Progenitor cell of endocrine pancreas (in vitro differentiated cells): ENCODE data around the gene VIPR2. TPM values are rescaled to one million over a fixed set of nuclear protein-coding genes. Genes with fewer than 3 reads are reported as not detected.

ENCODE experiments used
- DNase-seq: peaks from one replicate; pipeline ENCODE4 v3.0.0; 2021; ENCODE audit warnings: low spot score; ENCODE audit not compliant: unreplicated experiment
- H3K27ac Mint-ChIP-seq: 2 replicates; pipeline ENCODE4 v1.8.0; 2021; ENCODE audit warnings: mild to moderate bottlenecking, moderate library complexity, mixed read lengths
- H3K27me3 Mint-ChIP-seq: 2 replicates; pipeline ENCODE4 v1.8.0; 2021; ENCODE audit warnings: mixed read lengths
- H3K36me3 Mint-ChIP-seq: 2 replicates; pipeline ENCODE4 v1.8.0; 2022; ENCODE audit warnings: mixed read lengths; ENCODE audit not compliant: insufficient read depth
- H3K4me1 Mint-ChIP-seq: 2 replicates; pipeline ENCODE4 v1.8.0; 2021; ENCODE audit warnings: low read depth, mixed read lengths
- H3K4me3 Mint-ChIP-seq: 2 replicates; pipeline ENCODE4 v1.8.0; 2021; ENCODE audit warnings: low read depth, mild to moderate bottlenecking, moderate library complexity, mixed read lengths
- H3K9me3 Mint-ChIP-seq: 2 replicates; pipeline ENCODE4 v1.8.0; 2021; ENCODE audit warnings: low read depth, mixed read lengths
- CTCF ChIP-seq: fragments of 200-600 bp; sonication (generic); IDR thresholded peaks from one replicate; pipeline ENCODE4 v1.5.0; 2021; ENCODE audit warnings: antibody characterized with exemption, mild to moderate bottlenecking; ENCODE audit not compliant: unreplicated experiment
- total RNA-seq: library from RNA; stranded (reverse); gene quantifications from 2 replicates; pipeline ENCODE4 v1.2.1, GENCODE V29; 2021

VIPR2 gene
- total RNA-seq, 1 donor from 2014 or later, result 0.36 TPM

GRCh38 chr7:159114096-159114495 is 30.6 kb downstream of the VIPR2 start:
- Mint-ChIP-seq H3K27ac (no peak overlapping the region), H3K36me3 (no peaks in the 10 kb centered on the region), H3K27me3 (peaks cover 57% of the 10 kb centered on the region), H3K9me3 (no peaks in the 10 kb centered on the region), H3K4me1 (peaks cover 14% of the 10 kb centered on the region), H3K4me3 (no peak overlapping the region)
- TF ChIP-seq CTCF, result no peak
- DNase-seq, result no peak

- Mint-ChIP-seq H3K4me1 (peaks cover 14% of the 10 kb centered on the region), H3K4me3 (no peak overlapping the region), H3K36me3 (no peaks in the 10 kb centered on the region), H3K27me3 (peaks cover 59% of the 10 kb centered on the region), H3K27ac (peak overlapping the region; percentile 76), H3K9me3 (no peaks in the 10 kb centered on the region)
- DNase-seq, result no peak
- no peak for TF ChIP-seq CTCF
Measured at GRCh38 chr7:159113056-159113455, 31.6 kb downstream of the VIPR2 start.

GRCh38 chr7:159112136-159113011 is 32.3 kb downstream of the VIPR2 start:
- H3K4me3 Mint-ChIP-seq, result no peak overlapping the region
- no peak for DNase-seq

DNA sequence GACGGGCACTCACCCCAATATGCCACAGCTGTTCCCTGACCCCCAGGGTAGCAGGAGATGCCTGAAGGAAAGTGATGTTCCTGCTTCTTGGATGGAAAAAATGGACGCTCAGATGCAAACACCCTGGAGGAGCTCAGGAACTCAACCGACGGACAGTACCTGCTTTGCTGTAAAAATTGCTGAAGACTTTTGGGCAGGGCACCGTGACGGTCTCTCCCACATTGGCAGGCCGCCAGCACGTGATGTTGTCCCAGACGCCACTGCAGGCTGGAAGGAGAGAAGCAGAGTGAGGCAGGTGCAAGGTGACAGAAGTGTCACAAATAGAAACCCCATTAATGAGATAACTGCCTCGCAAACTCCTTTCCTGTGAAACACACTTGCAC is 35.0 kb downstream of the VIPR2 start:
- no peak overlapping the region for H3K4me3 Mint-ChIP-seq

More at GRCh38 chr7:159112136-159113011, 32.3 kb downstream of the VIPR2 start:
- TF ChIP-seq CTCF, result no peak
- no peaks in the 10 kb centered on the region for H3K36me3 Mint-ChIP-seq
- H3K9me3 Mint-ChIP-seq, result no peaks in the 10 kb centered on the region
- peaks cover 14% of the 10 kb centered on the region for H3K4me1 Mint-ChIP-seq
- H3K27me3 Mint-ChIP-seq, result peaks cover 57% of the 10 kb centered on the region
- H3K27ac Mint-ChIP-seq, result peak overlapping the region; percentile 76

More for the DNA sequence above, 35.0 kb downstream of the VIPR2 start:
- peaks cover 43% of the 10 kb centered on the region for H3K27me3 Mint-ChIP-seq
- TF ChIP-seq CTCF, result no peak
- no peaks in the 10 kb centered on the region for H3K9me3 Mint-ChIP-seq
- no peak for DNase-seq
- H3K27ac Mint-ChIP-seq, result no peak overlapping the region
- H3K36me3 Mint-ChIP-seq, result no peaks in the 10 kb centered on the region
- H3K4me1 Mint-ChIP-seq, result peaks cover 10% of the 10 kb centered on the region
